NB4 (cell line): ENCODE data around the gene ART1.

Experiments
- DNase-seq: peaks from one replicate; pipeline ENCODE4 v3.0.0; 2010; ENCODE audit warnings: low read depth
- H3K4me3 ChIP-seq: one replicate; pipeline ENCODE4 v1.5.1; 2011; ENCODE audit warnings: mild to moderate bottlenecking, low read depth, low read length, moderate library complexity
- MYC ChIP-seq: IDR thresholded peaks from 2 replicates; pipeline ENCODE4 v1.6.1; 2011; ENCODE audit warnings: low read depth, low read length
- POLR2A ChIP-seq: IDR thresholded peaks from 2 replicates; pipeline ENCODE4 v1.6.1; 2011; ENCODE audit warnings: mild to moderate bottlenecking; ENCODE audit not compliant: insufficient read length; ENCODE audit errors: extremely low read depth
- TF ChIP-seq, protein P1 (sequence below): IDR thresholded peaks from one replicate; pipeline ENCODE4 v1.5.1; 2012; ENCODE audit warnings: low read depth, low read length
- TF ChIP-seq, protein P2 (sequence below): IDR thresholded peaks from 2 replicates; pipeline ENCODE4 v1.6.1; 2011; ENCODE audit warnings: low read depth, low read length

ART1 gene

DNA sequence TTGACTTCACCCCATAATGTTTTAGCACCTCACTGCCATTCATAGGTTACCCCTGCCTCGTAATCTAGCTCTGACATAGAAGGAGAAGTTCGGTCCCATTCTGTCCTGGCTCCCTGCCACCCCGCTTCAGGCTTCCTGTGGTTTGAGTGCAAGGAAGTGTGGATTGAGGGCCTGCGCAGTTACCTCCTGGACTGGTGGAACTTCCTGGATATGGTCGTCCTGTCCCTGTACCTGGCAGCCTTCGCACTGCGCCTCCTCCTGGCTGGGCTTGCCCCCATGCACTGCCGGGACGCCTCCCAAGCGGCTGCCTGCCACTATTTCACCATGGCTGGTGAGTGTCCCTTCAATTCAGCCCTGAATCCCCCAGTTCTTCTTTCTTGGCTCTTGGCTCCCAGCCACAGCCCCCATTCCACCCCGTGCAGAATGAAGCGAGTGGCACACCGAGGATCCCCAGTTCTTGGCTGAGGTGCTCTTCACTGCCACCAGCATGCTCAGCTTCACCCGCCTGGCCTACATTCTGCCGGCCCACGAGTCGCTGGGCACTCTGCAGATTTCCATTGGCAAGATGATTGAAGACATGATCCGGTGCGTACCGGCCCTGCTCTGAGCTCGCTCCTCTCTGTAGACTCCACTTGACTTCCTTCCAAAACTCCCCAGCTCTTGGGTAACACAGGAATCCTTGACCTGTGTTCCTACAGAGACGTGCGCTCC is 18.5 kb upstream of the ART1 start:
- DNase-seq: no peak
- TF ChIP-seq POLR2A (no peak), MYC (no peak)
- TF ChIP-seq, protein P1, sequence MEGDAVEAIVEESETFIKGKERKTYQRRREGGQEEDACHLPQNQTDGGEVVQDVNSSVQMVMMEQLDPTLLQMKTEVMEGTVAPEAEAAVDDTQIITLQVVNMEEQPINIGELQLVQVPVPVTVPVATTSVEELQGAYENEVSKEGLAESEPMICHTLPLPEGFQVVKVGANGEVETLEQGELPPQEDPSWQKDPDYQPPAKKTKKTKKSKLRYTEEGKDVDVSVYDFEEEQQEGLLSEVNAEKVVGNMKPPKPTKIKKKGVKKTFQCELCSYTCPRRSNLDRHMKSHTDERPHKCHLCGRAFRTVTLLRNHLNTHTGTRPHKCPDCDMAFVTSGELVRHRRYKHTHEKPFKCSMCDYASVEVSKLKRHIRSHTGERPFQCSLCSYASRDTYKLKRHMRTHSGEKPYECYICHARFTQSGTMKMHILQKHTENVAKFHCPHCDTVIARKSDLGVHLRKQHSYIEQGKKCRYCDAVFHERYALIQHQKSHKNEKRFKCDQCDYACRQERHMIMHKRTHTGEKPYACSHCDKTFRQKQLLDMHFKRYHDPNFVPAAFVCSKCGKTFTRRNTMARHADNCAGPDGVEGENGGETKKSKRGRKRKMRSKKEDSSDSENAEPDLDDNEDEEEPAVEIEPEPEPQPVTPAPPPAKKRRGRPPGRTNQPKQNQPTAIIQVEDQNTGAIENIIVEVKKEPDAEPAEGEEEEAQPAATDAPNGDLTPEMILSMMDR: no peak
- TF ChIP-seq, protein P2, sequence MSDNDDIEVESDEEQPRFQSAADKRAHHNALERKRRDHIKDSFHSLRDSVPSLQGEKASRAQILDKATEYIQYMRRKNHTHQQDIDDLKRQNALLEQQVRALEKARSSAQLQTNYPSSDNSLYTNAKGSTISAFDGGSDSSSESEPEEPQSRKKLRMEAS: no peak
- no peak overlapping the region for H3K4me3 ChIP-seq

DNA sequence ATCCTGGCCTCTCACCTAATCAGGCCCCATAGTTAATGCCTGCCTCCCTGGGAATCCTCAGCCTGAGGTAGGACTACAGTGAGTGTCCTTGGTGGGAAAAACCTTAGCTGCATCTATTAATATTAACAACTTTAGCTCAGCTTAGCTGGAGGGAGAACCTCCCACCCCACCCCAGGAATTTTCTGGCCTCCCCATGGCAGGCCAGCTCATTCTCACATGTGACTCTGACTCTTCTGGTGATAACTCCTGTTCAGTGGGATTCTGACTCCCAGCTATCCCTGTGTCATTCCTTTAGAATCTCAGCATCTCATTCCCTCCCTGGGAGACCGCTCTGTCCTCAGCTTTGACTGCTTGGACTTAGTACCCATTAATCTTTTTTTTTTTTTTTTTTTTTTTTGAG is 17.6 kb upstream of the ART1 start:
- no peak for DNase-seq
- TF ChIP-seq, protein P2: no peak
- TF ChIP-seq POLR2A (no peak), MYC (no peak)
- TF ChIP-seq, protein P1: no peak
- no peak overlapping the region for H3K4me3 ChIP-seq

DNA sequence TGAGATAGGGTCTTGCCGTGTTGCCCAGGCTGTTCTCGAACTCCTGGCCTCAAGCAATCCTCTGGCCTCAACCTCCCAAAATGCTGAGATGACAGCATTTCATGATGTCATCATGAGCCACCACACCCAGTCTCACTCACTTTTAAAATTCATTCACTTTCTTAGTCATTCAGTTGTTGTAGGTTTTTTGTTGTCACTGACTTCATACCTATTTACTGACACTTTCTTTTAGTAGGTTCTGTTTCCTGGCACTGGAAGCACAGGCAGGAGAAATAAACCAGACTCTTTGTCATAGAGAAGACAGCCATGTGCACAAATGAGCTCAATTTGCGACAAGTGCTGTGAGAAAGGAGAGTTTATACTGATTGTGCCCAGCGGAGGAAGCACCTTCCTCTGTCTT is 13.6 kb upstream of the ART1 start:
- no peak overlapping the region for H3K4me3 ChIP-seq
- TF ChIP-seq, protein P1: no peak
- TF ChIP-seq MYC: no peak
- no peak for TF ChIP-seq POLR2A
- TF ChIP-seq, protein P2: no peak
- DNase-seq: no peak

DNA sequence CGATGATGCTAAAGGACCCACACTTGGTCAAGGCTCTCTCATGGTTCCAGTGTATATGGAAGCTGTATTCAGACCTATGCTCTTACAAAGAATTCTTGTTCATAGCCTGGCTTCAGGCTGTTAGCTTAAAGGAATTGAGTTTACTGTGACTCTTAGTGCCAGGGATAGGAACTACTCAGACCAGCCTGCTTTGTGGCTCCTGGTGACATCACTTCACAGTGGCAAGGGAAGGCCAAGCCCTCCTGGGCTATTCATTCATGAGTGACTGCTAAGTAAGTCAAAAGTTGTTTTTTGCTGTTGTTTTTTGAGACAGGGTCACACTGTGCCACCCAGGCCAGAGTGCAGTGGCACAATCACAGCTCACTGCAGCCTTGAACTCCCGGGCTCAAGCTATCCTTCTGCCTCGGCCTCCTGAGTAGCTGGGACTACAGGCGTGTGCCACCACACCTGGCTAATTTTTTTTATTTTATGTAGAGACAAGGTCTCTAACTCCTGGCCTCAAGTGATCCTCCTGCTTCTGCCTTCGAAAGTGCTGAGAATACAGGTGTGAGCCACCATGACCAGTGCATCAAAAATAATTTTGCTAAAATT is 12.8 kb upstream of the ART1 start:
- no peak for DNase-seq
- no peak overlapping the region for H3K4me3 ChIP-seq
- no peak for TF ChIP-seq MYC
- TF ChIP-seq, protein P1: no peak
- TF ChIP-seq, protein P2: no peak
- no peak for TF ChIP-seq POLR2A

DNA sequence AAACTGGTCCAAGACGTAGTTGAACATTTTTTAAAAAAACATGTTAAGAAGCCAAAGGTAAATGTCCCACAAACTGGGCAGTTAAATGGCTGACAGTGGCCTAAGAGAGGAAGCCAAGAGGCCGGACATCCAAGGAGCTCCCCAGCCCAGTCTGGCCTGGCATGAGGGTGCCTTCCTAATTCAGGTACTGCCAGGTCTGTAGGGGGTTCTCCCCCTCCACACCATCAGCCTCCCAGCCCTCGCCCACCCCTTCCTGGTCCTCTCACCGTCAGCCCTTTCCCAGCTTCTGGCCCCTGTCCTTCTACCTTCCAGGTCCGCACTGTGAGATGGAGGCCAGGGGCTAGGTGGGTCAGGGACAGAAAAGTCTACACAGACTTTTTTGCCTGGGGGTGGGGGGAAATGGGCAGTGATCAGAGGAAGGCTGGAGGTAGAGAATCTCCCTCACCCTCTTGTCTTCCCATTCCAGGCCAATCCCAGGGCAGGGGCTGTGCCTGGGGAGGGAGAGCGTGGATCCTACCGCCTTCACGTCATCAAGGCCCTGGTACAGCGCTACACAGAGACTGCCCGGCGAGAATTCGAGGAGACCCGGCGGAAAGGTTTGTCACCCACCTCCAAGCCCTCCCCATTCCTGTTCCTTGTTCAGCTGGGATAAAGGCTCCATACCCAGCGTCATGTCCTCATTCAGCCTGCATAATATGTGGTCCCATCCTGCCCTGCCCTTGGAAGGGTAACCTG is 9.1 kb upstream of the ART1 start:
- no peak for DNase-seq
- TF ChIP-seq, protein P1: no peak
- no peak for TF ChIP-seq MYC
- TF ChIP-seq, protein P2: no peak
- no peak for TF ChIP-seq POLR2A
- no peak overlapping the region for H3K4me3 ChIP-seq
